ENCODE measurements around the gene LCE2B. TPM values are rescaled to one million over a fixed set of nuclear protein-coding genes. Genes with fewer than 3 reads are reported as not detected.
"Not testable (repeated sequence)": the region's sequence is repeated elsewhere in the genome, so short reads cannot be mapped to it uniquely, and the experiment has no call there.

Gene LCE2B
- total RNA-seq, 4 donors from 2014 or later = not detected

DNA sequence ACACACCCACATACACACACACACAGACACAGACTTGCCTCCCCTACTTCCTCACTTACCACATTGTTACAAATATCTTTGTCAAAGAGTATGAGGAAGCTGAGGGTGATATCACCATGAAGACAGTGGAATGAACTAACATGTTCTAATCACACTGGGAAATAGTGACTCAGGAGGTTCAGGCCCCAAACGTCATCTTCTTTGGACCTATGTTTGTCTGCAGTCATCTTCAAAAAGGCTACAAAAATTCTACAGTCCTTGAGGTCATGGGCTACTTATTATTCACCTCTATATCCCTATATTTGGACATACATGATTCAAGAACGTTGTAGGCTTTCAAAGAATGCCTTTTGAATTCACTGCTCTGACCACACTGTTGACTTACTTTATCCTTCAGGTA lies 12.9 kb upstream of the LCE2B start:
- H3K4me3 ChIP-seq = no peak overlapping the region
- H3K36me3 ChIP-seq = no peaks in the 10 kb centered on the region
- TF ChIP-seq, protein P1, sequence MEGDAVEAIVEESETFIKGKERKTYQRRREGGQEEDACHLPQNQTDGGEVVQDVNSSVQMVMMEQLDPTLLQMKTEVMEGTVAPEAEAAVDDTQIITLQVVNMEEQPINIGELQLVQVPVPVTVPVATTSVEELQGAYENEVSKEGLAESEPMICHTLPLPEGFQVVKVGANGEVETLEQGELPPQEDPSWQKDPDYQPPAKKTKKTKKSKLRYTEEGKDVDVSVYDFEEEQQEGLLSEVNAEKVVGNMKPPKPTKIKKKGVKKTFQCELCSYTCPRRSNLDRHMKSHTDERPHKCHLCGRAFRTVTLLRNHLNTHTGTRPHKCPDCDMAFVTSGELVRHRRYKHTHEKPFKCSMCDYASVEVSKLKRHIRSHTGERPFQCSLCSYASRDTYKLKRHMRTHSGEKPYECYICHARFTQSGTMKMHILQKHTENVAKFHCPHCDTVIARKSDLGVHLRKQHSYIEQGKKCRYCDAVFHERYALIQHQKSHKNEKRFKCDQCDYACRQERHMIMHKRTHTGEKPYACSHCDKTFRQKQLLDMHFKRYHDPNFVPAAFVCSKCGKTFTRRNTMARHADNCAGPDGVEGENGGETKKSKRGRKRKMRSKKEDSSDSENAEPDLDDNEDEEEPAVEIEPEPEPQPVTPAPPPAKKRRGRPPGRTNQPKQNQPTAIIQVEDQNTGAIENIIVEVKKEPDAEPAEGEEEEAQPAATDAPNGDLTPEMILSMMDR (IDR thresholded peaks at IDR 0.05) = no peak
- no peak for TF ChIP-seq POLR2A (IDR thresholded peaks at IDR 0.05)
- 18 to 22% methylated on average over 2 of the region's 2 CpGs for WGBS, 2 donors
- no peak for DNase-seq
- H3K27me3 ChIP-seq = peaks cover 0 to 9% (median 0%) of the 10 kb centered on the region in 4 donors
- no peak overlapping the region for H3K27ac ChIP-seq
- H3K4me1 ChIP-seq = no peaks in the 10 kb centered on the region
- intact Hi-C loops (cut with DNase I) = no loop called here
- H3K9me3 ChIP-seq = no peaks in the 10 kb centered on the region

DNA sequence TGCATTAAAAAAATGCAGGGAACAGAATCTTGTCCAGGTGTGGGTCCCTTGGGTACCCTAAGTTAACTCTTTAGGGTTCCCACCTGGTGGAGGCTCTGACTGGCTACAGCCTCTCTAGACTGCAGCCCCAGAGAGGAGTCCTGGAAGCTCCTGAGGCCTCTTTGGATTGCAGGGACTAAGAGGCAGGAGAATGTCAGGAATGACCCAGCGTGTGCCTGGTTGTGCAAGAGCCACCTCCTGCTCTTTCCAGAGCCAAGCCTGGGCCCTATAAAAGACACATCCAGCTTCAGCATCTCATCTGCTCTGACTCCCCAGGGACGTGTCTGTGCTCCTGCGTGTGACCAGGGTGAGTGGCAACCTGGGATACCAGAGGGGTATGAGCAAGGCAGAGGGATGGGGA lies 10.9 kb upstream of the LCE2B start, which contains the start of gene LCE2C:
TSS of gene LCE2C (plus strand) at position 297 of the 400 bp plus-strand sequence. CDS start 737 bp downstream, outside the sequence.
- DNase-seq; H3K4me1 ChIP-seq; H3K27ac ChIP-seq; H3K9me3 ChIP-seq; H3K4me3 ChIP-seq; H3K36me3 ChIP-seq; intact Hi-C loops (cut with DNase I): not testable (repeated sequence)
- H3K27me3 ChIP-seq = peaks cover 0 to 24% (median 0%) of the 10 kb centered on the region in 4 donors
- no CpG with 5 or more reads among the region's 3 CpGs for WGBS, 2 donors

DNA sequence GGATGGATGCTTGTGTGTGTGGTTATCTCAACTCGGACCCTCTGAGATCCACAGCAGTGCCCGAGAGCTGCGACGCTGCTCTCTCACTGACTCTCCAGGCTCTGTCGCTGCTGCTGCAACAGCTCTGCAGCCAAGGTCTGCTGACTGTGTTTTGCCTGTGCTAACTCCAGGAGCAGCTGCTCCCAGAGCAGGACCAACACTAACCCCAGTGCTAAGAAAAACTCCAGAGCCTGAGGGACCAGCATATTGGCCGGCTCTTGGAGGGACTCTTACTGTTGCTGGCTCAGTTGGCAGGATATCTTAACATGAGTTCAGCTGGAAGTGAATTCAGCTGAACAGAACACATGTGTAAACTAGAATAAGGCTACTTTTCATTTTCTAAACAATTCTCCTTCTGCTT lies 6.5 kb upstream of the LCE2B start:
- intact Hi-C loops (cut with DNase I) = no loop called here
- H3K36me3 ChIP-seq = no peaks in the 10 kb centered on the region
- no peak for TF ChIP-seq POLR2A (IDR thresholded peaks at IDR 0.05)
- TF ChIP-seq, protein P1 (IDR thresholded peaks at IDR 0.05) = no peak
- no peaks in the 10 kb centered on the region for H3K9me3 ChIP-seq
- H3K4me1 ChIP-seq = no peaks in the 10 kb centered on the region
- peaks cover 0 to 24% (median 0%) of the 10 kb centered on the region in 4 donors for H3K27me3 ChIP-seq
- no peak for DNase-seq
- no peak overlapping the region for H3K27ac ChIP-seq
- WGBS, 2 donors = 67 to 88% methylated on average over 1 to 6 of the region's 6 CpGs
- H3K4me3 ChIP-seq = no peak overlapping the region

GRCh38 chr1:152681616-152682015 lies 4.3 kb upstream of the LCE2B start:
- Histone ChIP-seq H3K4me1 (no peaks in the 10 kb centered on the region), H3K9me3 (no peaks in the 10 kb centered on the region), H3K27ac (no peak overlapping the region), H3K27me3 (peaks cover 0 to 22% (median 0%) of the 10 kb centered on the region in 4 donors), H3K4me3 (no peak overlapping the region), H3K36me3 (no peaks in the 10 kb centered on the region)
- no peak for DNase-seq
- intact Hi-C loops (cut with DNase I) = no loop called here
- TF ChIP-seq, protein P1 (IDR thresholded peaks at IDR 0.05) = no peak
- TF ChIP-seq POLR2A (IDR thresholded peaks at IDR 0.05) = no peak
- WGBS, 2 donors = 55 to 66% methylated on average over 2 of the region's 2 CpGs

DNA sequence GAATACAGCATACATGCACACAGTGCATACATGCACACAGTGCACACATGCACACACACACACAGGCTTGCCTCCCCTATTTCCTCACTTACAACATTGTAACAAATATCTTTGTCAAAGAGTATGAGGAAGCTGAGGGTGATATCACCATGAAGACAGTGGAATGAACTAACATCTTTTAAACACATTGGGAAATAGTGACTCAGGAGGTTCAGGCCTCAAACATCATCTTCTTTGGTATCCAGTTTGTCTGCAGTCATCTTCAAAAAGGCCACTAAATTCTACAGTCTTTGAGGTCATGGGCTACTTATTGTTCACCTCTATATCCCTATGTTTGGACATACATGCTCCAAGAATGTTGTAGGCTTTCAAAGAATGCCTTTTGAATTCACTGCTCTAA lies 2.1 kb upstream of the LCE2B start:
- intact Hi-C loops (cut with DNase I) = no loop called here
- H3K4me3 ChIP-seq = no peak overlapping the region
- H3K9me3 ChIP-seq = no peaks in the 10 kb centered on the region
- TF ChIP-seq POLR2A (IDR thresholded peaks at IDR 0.05) = no peak
- TF ChIP-seq, protein P1 (IDR thresholded peaks at IDR 0.05) = no peak
- H3K4me1 ChIP-seq = no peaks in the 10 kb centered on the region
- no peaks in the 10 kb centered on the region for H3K36me3 ChIP-seq
- H3K27ac ChIP-seq = no peak overlapping the region
- H3K27me3 ChIP-seq = peaks cover 0 to 10% (median 0%) of the 10 kb centered on the region in 4 donors
- no peak for DNase-seq

All from esophagus squamous epithelium (tissue), 5 donors.